HepG2 (cell line): ENCODE data around the gene CPNE2. TPM values are rescaled to one million over a fixed set of nuclear protein-coding genes. Genes with fewer than 3 reads are reported as not detected.

ENCODE experiments used
- MED1 ChIP-seq: sonication (generic); formaldehyde crosslinking; IDR thresholded peaks from 2 replicates; pipeline ENCODE4 v1.4.0; 2020; ENCODE audit warnings: missing genetic modification reagents
- MEF2D ChIP-seq: sonication (generic); formaldehyde crosslinking; IDR thresholded peaks from 2 replicates; pipeline ENCODE4 v1.5.1; 2020; ENCODE audit warnings: mild to moderate bottlenecking, missing genetic modification reagents
- PHF8 ChIP-seq: sonication (generic); formaldehyde crosslinking; IDR thresholded peaks from 2 replicates; pipeline ENCODE4 v1.5.0; 2020; ENCODE audit warnings: missing genetic modification reagents
- ZBTB8A ChIP-seq: sonication (generic); formaldehyde crosslinking; IDR thresholded peaks from 2 replicates; pipeline ENCODE4 v1.4.0; 2020; ENCODE audit warnings: mild to moderate bottlenecking, low read depth, missing genetic modification reagents, borderline replicate concordance
- ZFP1 ChIP-seq: IDR thresholded peaks from 2 replicates; pipeline ENCODE4 v1.6.1; 2016
- ZNF12 ChIP-seq: sonication (generic); formaldehyde crosslinking; IDR thresholded peaks from 2 replicates; pipeline ENCODE4 v1.5.0; 2020; ENCODE audit warnings: missing genetic modification reagents
- ZNF350 ChIP-seq: sonication (generic); formaldehyde crosslinking; IDR thresholded peaks from 2 replicates; pipeline ENCODE4 v1.4.0; 2020; ENCODE audit warnings: mild to moderate bottlenecking, low read depth, missing genetic modification reagents, borderline replicate concordance
- ZNF484 ChIP-seq: sonication (generic); formaldehyde crosslinking; IDR thresholded peaks from 2 replicates; pipeline ENCODE4 v1.5.1; 2020; ENCODE audit warnings: mild to moderate bottlenecking, low read depth, missing genetic modification reagents, borderline replicate concordance
- ZNF788 ChIP-seq: sonication (generic); formaldehyde crosslinking; IDR thresholded peaks from 2 replicates; pipeline ENCODE4 v1.5.0; 2020; ENCODE audit warnings: mild to moderate bottlenecking, missing genetic modification reagents, borderline replicate concordance
- ZSCAN31 ChIP-seq: sonication (generic); formaldehyde crosslinking; IDR thresholded peaks from 2 replicates; pipeline ENCODE4 v1.5.0; 2020; ENCODE audit warnings: low read depth, mild to moderate bottlenecking, missing genetic modification reagents
- polyA plus RNA-seq, 8 experiments: library from polyadenylated mRNA; depleted of rRNA in 3 of 8; stranded (reverse) in 7 of 8; unstranded in 1 of 8; fragments of >200 nt; fragmentation: Illumina TruSeq in 4 of 8; extraction: Trizol in 4 of 8; gene quantifications; 2 replicates each; pipeline versions ENCODE4 v1.2.1 to v1.2.3, GENCODE V29; 2011 to 2016; ENCODE audit warnings: low read depth in 4 of 8, missing spikeins in 1 of 8, mixed read lengths in 1 of 8; ENCODE audit not compliant: insufficient read depth in 1 of 8
- total RNA-seq, 5 experiments: library from RNA; depleted of rRNA; stranded (reverse); fragments of >200 nt; fragmentation: Illumina TruSeq; extraction: Trizol; gene quantifications; 2 replicates each; pipeline ENCODE4 v1.2.3, GENCODE V29; 2016; ENCODE audit warnings: low read depth in 1 of 5
- TF ChIP-seq, protein P1 (sequence below): sonication (generic); formaldehyde crosslinking; IDR thresholded peaks from 2 replicates; pipeline ENCODE4 v1.5.0; 2020; ENCODE audit warnings: mild to moderate bottlenecking, missing genetic modification reagents, borderline replicate concordance
- TF ChIP-seq, protein P2 (sequence below): sonication (generic); formaldehyde crosslinking; IDR thresholded peaks from 2 replicates; pipeline ENCODE4 v1.5.0; 2020; ENCODE audit warnings: mild to moderate bottlenecking, missing genetic modification reagents

CPNE2 gene
- total and polyA plus RNA-seq, 2 of the 13 experiments (the other 11 are each of a cell fraction or from before 2014, with no cell fraction given) = 10.6 to 23.3 TPM

DNA sequence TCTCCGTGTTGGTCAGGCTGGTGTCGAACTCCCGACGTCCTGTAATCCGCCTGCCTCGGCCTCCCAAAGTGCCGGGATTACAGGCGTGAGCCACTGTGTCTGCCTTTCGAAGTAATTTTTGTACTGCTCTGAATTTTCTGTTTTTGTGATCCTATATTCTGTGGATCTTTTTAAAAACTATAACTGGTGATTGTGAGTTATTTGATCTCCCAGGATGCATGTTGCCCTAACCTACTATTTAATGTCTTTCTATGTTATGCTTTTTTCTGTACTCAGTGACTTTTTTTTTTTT, 96.3 kb downstream of the CPNE2 start (continued):
- TF ChIP-seq, protein P1, sequence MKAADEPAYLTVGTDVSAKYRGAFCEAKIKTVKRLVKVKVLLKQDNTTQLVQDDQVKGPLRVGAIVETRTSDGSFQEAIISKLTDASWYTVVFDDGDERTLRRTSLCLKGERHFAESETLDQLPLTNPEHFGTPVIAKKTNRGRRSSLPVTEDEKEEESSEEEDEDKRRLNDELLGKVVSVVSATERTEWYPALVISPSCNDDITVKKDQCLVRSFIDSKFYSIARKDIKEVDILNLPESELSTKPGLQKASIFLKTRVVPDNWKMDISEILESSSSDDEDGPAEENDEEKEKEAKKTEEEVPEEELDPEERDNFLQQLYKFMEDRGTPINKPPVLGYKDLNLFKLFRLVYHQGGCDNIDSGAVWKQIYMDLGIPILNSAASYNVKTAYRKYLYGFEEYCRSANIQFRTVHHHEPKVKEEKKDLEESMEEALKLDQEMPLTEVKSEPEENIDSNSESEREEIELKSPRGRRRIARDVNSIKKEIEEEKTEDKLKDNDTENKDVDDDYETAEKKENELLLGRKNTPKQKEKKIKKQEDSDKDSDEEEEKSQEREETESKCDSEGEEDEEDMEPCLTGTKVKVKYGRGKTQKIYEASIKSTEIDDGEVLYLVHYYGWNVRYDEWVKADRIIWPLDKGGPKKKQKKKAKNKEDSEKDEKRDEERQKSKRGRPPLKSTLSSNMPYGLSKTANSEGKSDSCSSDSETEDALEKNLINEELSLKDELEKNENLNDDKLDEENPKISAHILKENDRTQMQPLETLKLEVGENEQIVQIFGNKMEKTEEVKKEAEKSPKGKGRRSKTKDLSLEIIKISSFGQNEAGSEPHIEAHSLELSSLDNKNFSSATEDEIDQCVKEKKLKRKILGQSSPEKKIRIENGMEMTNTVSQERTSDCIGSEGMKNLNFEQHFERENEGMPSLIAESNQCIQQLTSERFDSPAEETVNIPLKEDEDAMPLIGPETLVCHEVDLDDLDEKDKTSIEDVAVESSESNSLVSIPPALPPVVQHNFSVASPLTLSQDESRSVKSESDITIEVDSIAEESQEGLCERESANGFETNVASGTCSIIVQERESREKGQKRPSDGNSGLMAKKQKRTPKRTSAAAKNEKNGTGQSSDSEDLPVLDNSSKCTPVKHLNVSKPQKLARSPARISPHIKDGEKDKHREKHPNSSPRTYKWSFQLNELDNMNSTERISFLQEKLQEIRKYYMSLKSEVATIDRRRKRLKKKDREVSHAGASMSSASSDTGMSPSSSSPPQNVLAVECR (CRISPR knock-in tag) = peak; percentile 50; the same call in 1 of the 2 replicates
- TF ChIP-seq ZSCAN31 (CRISPR knock-in tag) (peak; percentile 66; the same call in 1 of the 2 replicates), ZBTB8A (0 out of 2 replicates have a peak, but pooled peaks have one; percentile 14), PHF8 (CRISPR knock-in tag) (0 out of 2 replicates have a peak, but pooled peaks have one; percentile 26), ZNF788 (CRISPR knock-in tag) (peak; percentile 44; the same call in 1 of the 2 replicates), ZNF350 (CRISPR knock-in tag) (peak; percentile 42; the same call in 1 of the 2 replicates), MED1 (CRISPR knock-in tag) (no peak), MEF2D (0 out of 2 replicates have a peak, but pooled peaks have one; percentile 13), ZFP1 (no peak), ZNF12 (CRISPR knock-in tag) (no peak), ZNF484 (CRISPR knock-in tag) (no peak)
- TF ChIP-seq, protein P2, sequence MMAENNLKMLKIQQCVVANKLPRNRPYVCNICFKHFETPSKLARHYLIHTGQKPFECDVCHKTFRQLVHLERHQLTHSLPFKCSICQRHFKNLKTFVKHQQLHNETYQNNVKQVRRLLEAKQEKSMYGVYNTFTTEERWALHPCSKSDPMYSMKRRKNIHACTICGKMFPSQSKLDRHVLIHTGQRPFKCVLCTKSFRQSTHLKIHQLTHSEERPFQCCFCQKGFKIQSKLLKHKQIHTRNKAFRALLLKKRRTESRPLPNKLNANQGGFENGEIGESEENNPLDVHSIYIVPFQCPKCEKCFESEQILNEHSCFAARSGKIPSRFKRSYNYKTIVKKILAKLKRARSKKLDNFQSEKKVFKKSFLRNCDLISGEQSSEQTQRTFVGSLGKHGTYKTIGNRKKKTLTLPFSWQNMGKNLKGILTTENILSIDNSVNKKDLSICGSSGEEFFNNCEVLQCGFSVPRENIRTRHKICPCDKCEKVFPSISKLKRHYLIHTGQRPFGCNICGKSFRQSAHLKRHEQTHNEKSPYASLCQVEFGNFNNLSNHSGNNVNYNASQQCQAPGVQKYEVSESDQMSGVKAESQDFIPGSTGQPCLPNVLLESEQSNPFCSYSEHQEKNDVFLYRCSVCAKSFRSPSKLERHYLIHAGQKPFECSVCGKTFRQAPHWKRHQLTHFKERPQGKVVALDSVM = peak; percentile 1; the same call in 1 of the 2 replicates
- TF ChIP-seq, all 625 proteins: peak for 14
